Calu3 (cell line): ENCODE data around the gene TRMU. TPM values are rescaled to one million over a fixed set of nuclear protein-coding genes. Genes with fewer than 3 reads are reported as not detected.
A peak's percentile ranks its signal among the peaks of the same experiment; 100 is the strongest.

ENCODE experiments used
- Bru-seq: library from RNA; stranded (reverse); fragments of 400-500 nt; gene quantifications from one replicate; lab custom pipeline; 2021; lab: Mats Ljungman, UMichigan
- BruChase-seq, 2 experiments: library from RNA; stranded (reverse); fragments of 400-500 nt; gene quantifications; one replicate each; lab custom pipeline; 2021; lab: Mats Ljungman, UMichigan
- BruUV-seq: library from RNA; stranded (reverse); fragments of 400-500 nt; replicated peaks from 2 replicates; lab custom pipeline; 2021; lab: Mats Ljungman, UMichigan
- CTCF ChIA-PET: fragments of 300-600 bp; sonication (Branson Sonifier 250); formaldehyde crosslinking; loops from one replicate; lab custom pipeline; 2022; ENCODE audit warnings: antibody characterized with exemption; lab: Charles Lee
- DNase-seq: peaks from one replicate; pipeline ENCODE4 v3.0.0; 2022
- H3K27ac Mint-ChIP-seq: one replicate; pipeline ENCODE4 v1.8.0; 2022; ENCODE audit warnings: mixed read lengths; ENCODE audit not compliant: unreplicated experiment
- H3K27me3 Mint-ChIP-seq: one replicate; pipeline ENCODE4 v1.8.0; 2022; ENCODE audit warnings: mixed read lengths; ENCODE audit not compliant: unreplicated experiment
- H3K36me3 Mint-ChIP-seq: one replicate; pipeline ENCODE4 v1.8.0; 2022; ENCODE audit warnings: mild to moderate bottlenecking, moderate library complexity, mixed read lengths; ENCODE audit not compliant: insufficient read depth, unreplicated experiment
- H3K4me1 Mint-ChIP-seq: one replicate; pipeline ENCODE4 v1.8.0; 2022; ENCODE audit warnings: mild to moderate bottlenecking, low read depth, mixed read lengths; ENCODE audit not compliant: unreplicated experiment
- H3K4me3 Mint-ChIP-seq: one replicate; pipeline ENCODE4 v1.8.0; 2022; ENCODE audit warnings: mild to moderate bottlenecking, low read depth, moderate library complexity, mixed read lengths; ENCODE audit not compliant: unreplicated experiment
- H3K9me3 Mint-ChIP-seq: one replicate; pipeline ENCODE4 v1.8.0; 2022; ENCODE audit warnings: low read depth, mixed read lengths; ENCODE audit not compliant: unreplicated experiment
- intact Hi-C: fragments of 100-400 bp; cut with micrococcal nuclease; formaldehyde crosslinking; loops from one replicate; pipeline ENCODE4 v1.10.0; 2022; ENCODE audit not compliant: unreplicated experiment
- long read RNA-seq: library from polyadenylated mRNA; stranded (forward); transcript quantifications from one replicate; pipeline ENCODE4 v2.0.0, GENCODE V29; 2022
- total RNA-seq: library from RNA; stranded (reverse); gene quantifications from 2 replicates; pipeline ENCODE4 v1.2.3, GENCODE V29; 2022
- TF ChIP-seq, protein P1 (sequence below): fragments of 200-600 bp; IDR thresholded peaks from one replicate; pipeline ENCODE4 v1.8.0; 2022; ENCODE audit warnings: antibody characterized with exemption; ENCODE audit not compliant: unreplicated experiment

The TRMU gene, protein sequence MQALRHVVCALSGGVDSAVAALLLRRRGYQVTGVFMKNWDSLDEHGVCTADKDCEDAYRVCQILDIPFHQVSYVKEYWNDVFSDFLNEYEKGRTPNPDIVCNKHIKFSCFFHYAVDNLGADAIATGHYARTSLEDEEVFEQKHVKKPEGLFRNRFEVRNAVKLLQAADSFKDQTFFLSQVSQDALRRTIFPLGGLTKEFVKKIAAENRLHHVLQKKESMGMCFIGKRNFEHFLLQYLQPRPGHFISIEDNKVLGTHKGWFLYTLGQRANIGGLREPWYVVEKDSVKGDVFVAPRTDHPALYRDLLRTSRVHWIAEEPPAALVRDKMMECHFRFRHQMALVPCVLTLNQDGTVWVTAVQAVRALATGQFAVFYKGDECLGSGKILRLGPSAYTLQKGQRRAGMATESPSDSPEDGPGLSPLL
- total RNA-seq = 74.8 and 79.6 TPM in 2 replicates
- Bru-seq, nascent RNA = percentile 76 among the genes with signal in this experiment
- percentile 69 among the genes with signal in this experiment for BruChase-seq, experiment 1, labeled RNA remaining after a 6-hour chase
- percentile 73 among the genes with signal in this experiment for BruChase-seq, experiment 2, labeled RNA remaining after a 2-hour chase
- long read RNA-seq, transcript TRMU-207 (11 exons, 1,882 nt) = minor isoform, 5 of 83 reads
- long read RNA-seq, transcript TRMU-201 (11 exons, 1,940 nt) = major isoform, 32 of 83 reads
- long read RNA-seq, partial matches to known transcripts = 11 of 83 reads
- long read RNA-seq, other reads (novel, unspliced or antisense) = 29 of 83 reads

DNA sequence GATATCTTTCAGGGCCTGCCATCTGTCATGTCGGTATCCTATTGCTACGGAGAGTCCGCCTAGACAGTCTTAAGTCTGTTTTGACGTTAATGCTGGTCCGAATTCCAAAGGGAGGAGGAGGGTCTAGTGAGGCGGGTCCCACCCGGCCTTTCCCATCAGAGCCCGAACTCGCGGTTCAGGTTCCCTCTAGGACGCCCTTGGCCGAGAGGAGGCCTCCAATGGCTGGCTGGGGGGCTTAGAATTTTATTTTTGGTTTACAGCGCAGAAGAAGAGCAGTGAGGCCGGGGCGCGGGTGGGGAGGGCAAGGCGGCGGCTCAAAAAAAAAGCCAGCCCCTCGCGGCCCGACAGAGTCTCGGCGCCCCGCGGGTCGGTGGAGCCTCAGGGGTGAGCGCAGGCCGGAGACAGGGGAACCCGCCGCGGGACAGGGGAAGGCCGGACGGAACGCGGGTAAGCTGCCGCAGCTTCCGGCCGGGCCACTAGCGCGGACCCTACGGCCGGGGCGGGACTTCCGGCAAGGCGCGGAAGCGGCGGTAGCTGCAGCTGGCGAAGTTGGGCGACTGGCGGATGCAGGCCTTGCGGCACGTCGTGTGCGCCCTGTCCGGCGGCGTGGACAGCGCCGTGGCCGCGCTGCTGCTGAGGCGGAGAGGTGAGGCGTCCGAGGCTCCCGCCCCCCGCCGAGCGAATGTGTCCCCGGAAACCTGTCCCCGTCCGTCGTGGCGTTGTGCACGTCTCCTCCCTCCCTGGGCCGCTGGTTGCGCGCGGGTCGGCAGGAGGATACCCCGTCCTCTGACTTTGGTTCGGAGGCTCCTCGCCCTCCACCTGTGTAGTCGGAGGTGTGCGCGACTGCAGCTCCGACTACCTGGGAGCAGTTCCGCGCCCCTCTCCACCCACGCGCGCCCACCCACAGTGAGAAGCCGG is at the start of gene TRMU:
TRMU (plus strand) TSS at position 514 of the 918 bp plus-strand sequence; CDS start at position 565, 51 bp downstream.
- Mint-ChIP-seq H3K4me3 (peak within 1 kb of the TSS; percentile 82), H3K27me3 (no peaks in the 10 kb centered on the region), H3K36me3 (peaks cover 61% of the 10 kb centered on the region), H3K27ac (peak within 1 kb of the TSS; percentile 66), H3K9me3 (no peaks in the 10 kb centered on the region), H3K4me1 (peaks cover 10% of the 10 kb centered on the region)
- DNase-seq = peak; percentile 89
- TF ChIP-seq, protein P1, sequence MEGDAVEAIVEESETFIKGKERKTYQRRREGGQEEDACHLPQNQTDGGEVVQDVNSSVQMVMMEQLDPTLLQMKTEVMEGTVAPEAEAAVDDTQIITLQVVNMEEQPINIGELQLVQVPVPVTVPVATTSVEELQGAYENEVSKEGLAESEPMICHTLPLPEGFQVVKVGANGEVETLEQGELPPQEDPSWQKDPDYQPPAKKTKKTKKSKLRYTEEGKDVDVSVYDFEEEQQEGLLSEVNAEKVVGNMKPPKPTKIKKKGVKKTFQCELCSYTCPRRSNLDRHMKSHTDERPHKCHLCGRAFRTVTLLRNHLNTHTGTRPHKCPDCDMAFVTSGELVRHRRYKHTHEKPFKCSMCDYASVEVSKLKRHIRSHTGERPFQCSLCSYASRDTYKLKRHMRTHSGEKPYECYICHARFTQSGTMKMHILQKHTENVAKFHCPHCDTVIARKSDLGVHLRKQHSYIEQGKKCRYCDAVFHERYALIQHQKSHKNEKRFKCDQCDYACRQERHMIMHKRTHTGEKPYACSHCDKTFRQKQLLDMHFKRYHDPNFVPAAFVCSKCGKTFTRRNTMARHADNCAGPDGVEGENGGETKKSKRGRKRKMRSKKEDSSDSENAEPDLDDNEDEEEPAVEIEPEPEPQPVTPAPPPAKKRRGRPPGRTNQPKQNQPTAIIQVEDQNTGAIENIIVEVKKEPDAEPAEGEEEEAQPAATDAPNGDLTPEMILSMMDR = no peak
- BruUV-seq = TSS peak; percentile 84
- CTCF ChIA-PET = interaction anchor here (0.7 to 1.9 kb wide), 2 partner anchors 8 to 32 kb away, joined by 3 to 7 read pairs; no protein-coding TSS in a partner anchor
- intact Hi-C loops = no loop called here

DNA sequence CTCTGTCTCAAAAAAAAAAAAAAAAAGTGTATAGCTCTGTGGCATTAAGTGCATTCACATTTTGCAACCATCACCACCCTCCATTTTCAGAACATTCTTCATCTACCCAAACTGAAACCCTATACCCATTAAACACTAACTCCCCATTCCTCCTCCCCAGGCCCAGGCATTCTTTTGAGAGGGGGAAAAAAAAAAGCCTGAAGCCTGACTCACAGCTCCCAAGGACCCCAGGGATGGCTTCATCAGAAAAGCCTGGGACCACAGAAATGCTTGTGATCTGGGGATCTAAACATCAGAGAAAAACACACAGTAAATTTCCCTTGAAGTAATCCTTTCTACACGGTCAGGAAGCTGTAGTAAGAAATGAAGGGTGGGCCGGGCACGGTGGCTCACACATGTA is 49.5 kb upstream of the TRMU start:
- no TSS peak for BruUV-seq
- TF ChIP-seq, protein P1 = no peak
- Mint-ChIP-seq H3K27ac (no peak overlapping the region), H3K27me3 (no peaks in the 10 kb centered on the region), H3K4me1 (no peaks in the 10 kb centered on the region), H3K4me3 (no peak overlapping the region), H3K36me3 (peaks cover 62% of the 10 kb centered on the region), H3K9me3 (no peaks in the 10 kb centered on the region)
- CTCF ChIA-PET = no interaction called here
- DNase-seq = no peak
- intact Hi-C loops = no loop called here

DNA sequence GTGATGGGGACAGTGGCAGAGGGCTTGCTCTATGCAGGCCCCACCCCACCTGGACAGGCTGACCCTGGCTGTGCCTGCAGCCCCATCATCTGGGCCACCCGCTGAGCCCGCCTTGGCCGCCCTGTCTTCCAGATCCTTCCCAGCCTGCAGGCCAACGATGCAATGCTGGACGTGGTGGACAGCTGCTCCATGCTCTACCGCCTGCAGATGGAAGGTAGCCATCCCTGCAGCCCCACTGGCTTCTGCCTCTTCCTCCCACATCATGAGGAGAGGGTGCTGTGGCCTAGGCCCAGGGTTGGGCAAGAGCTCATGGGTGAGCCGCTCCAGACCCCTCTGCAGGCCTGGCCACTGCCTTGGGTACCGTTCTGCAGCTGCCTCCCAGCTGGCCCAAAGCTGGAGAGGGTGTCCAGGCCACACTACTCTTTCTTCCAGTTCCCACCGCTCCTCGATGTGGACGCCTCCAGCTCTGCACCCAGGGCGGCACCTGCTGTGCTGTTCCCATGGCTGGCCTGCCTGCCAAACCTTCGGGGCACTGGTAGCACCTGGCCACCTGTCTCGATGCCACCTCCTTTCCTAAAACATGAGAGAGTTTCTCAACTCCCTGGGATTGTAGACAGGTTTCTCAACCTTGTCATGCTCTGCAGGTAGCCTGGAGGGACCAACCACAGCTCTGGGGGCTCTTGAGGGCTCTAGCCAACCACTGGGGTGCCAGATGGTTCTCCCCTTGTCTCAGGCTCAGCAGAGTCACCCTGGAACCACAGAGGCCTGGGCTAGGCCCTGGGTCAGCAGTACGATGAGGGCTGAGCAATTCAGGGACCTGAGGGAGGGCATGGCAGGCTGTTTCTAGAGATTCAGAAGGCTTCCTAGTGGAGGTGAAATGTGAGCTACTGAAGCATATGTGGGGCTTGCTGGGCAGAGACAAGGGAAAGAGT is 48.3 kb upstream of the TRMU start:
- Mint-ChIP-seq H3K27ac (peak overlapping the region; percentile 27), H3K27me3 (no peaks in the 10 kb centered on the region), H3K4me1 (no peaks in the 10 kb centered on the region), H3K4me3 (no peak overlapping the region), H3K36me3 (peaks cover 61% of the 10 kb centered on the region), H3K9me3 (peaks cover 2% of the 10 kb centered on the region)
- no TSS peak for BruUV-seq
- CTCF ChIA-PET = no interaction called here
- no peak for DNase-seq
- TF ChIP-seq, protein P1 = no peak
- intact Hi-C loops = no loop called here
